ENCODE data around the gene IKZF4.
"Not testable (repeated sequence)": the region's sequence is repeated elsewhere in the genome, so short reads cannot be mapped to it uniquely, and the experiment has no call there.

Gene IKZF4

DNA sequence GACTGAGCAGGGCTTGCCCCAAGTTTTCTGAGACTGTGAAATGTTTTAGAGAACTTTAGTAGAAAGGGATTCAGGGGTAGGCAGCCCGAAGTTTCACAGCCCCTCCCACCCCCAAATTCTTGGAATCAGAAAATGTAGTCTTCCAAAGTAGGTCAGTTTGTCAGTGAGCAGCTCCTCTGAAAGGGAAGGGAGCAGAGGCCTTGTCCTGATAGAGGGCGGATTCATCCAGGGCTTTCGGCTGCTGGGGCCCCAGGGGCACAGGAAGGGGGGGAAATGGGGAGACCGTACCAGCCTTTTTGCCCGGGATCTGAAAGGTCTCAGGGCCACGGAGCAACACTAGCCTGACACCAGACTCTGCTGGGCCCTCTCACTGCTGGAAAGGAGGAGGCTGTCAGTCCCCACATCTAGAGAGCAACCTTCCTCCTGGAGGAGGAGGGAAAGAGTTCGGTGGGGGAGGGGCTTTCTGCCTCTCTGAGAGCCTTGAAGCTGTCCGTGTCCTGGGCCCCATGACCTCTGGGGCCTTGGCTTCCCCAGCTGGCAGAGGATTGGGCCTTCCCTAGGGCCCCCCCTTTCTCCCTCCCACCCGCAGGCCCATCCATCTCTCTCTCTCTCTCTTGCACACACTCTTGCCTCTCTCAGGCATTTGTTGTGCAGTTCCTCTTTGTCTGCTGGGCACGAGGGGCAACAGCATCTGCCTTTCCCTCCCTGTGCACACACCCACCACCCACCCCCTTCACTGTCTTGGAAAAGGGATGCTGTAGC is at the start of gene IKZF4:
Gene IKZF4, plus strand, starts transcription at position 621 of the 762 bp plus-strand sequence. CDS start 451 bp downstream, outside the sequence.
- H3K9ac ChIP-seq (ENCODE audit: low read depth in 1 of 2, low read length in 2 of 2) = peak within 1 kb of the TSS; percentile 4 to 28
- H3K36me3 ChIP-seq (ENCODE audit: control insufficient read depth in 1 of 2, insufficient read depth in 2 of 2, low read length in 2 of 2) = peaks cover 0 to 5% of the 10 kb centered on the region in 2 donors
- H3K4me3 ChIP-seq (ENCODE audit: low read depth in 1 of 2, low read length in 2 of 2) = peak within 1 kb of the TSS; percentile 23 to 46
- no peaks in the 10 kb centered on the region for H3K9me3 ChIP-seq (ENCODE audit: control insufficient read depth in 1 of 2, low read length in 2 of 2)
- no peaks in the 10 kb centered on the region for H3K27me3 ChIP-seq (ENCODE audit: control insufficient read depth in 1 of 2, insufficient read depth in 2 of 2, low read length in 2 of 2)
- no peak within 1 kb of the TSS for H3K27ac ChIP-seq (ENCODE audit: low read depth, low read length)
- H3K4me1 ChIP-seq (ENCODE audit: control insufficient read depth in 1 of 2, insufficient read depth in 2 of 2, low read length in 2 of 2) = peaks cover 6% of the 10 kb centered on the region in 2 donors

DNA sequence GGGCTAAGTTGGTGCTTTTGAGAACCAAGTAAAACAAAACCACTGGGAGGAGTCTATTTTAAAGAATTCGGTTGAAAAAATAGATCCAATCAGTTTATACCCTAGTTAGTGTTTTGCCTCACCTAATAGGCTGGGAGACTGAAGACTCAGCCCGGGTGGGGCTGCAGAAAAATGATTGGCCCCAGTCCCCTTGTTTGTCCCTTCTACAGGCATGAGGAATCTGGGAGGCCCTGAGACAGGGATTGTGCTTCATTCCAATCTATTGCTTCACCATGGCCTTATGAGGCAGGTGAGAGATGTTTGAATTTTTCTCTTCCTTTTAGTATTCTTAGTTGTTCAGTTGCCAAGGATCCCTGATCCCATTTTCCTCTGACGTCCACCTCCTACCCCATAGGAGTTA is 48.8 kb upstream of the IKZF4 start:
- no peak overlapping the region for H3K27ac ChIP-seq (ENCODE audit: low read depth, low read length)
- peaks cover 2% of the 10 kb centered on the region in 2 donors for H3K36me3 ChIP-seq (ENCODE audit: control insufficient read depth in 1 of 2, insufficient read depth in 2 of 2, low read length in 2 of 2)
- no peak overlapping the region for H3K4me3 ChIP-seq (ENCODE audit: low read depth in 1 of 2, low read length in 2 of 2)
- H3K9ac ChIP-seq (ENCODE audit: low read depth in 1 of 2, low read length in 2 of 2) = peak overlapping the region in 1 of 2 donors; percentile 92
- no peaks in the 10 kb centered on the region for H3K9me3 ChIP-seq (ENCODE audit: control insufficient read depth in 1 of 2, low read length in 2 of 2)
- H3K27me3 ChIP-seq (ENCODE audit: control insufficient read depth in 1 of 2, insufficient read depth in 2 of 2, low read length in 2 of 2) = no peaks in the 10 kb centered on the region
- H3K4me1 ChIP-seq (ENCODE audit: control insufficient read depth in 1 of 2, insufficient read depth in 2 of 2, low read length in 2 of 2) = peaks cover 38 to 40% of the 10 kb centered on the region in 2 donors

DNA sequence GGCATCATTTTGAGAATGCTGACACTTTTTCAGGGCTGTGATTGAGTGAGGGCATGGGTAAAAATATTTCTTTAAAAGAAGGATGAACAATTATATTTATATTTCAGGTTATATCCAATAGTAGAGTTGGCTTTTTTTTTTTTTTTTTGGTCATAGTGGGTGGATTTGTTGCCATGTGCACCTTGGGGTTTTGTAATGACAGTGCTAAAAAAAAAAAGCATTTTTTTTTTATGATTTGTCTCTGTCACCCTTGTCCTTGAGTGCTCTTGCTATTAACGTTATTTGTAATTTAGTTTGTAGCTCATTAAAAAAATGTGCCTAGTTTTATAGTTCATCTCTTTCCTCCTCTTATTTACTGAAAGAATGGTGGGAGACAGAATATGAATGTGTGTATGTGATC is 48.4 kb upstream of the IKZF4 start:
- H3K27me3 ChIP-seq (ENCODE audit: control insufficient read depth in 1 of 2, insufficient read depth in 2 of 2, low read length in 2 of 2) = no peaks in the 10 kb centered on the region
- H3K9ac ChIP-seq (ENCODE audit: low read depth in 1 of 2, low read length in 2 of 2) = peak overlapping the region; percentile 92
- H3K9me3 ChIP-seq (ENCODE audit: control insufficient read depth in 1 of 2, low read length in 2 of 2) = no peaks in the 10 kb centered on the region
- H3K4me1 ChIP-seq (ENCODE audit: control insufficient read depth in 1 of 2, insufficient read depth in 2 of 2, low read length in 2 of 2) = peaks cover 33 to 39% of the 10 kb centered on the region in 2 donors
- peaks cover 2 to 4% of the 10 kb centered on the region in 2 donors for H3K36me3 ChIP-seq (ENCODE audit: control insufficient read depth in 1 of 2, insufficient read depth in 2 of 2, low read length in 2 of 2)
- H3K4me3 ChIP-seq (ENCODE audit: low read depth in 1 of 2, low read length in 2 of 2) = peak overlapping the region; percentile 88 to 90
- peak overlapping the region; percentile 84 for H3K27ac ChIP-seq (ENCODE audit: low read depth, low read length)

DNA sequence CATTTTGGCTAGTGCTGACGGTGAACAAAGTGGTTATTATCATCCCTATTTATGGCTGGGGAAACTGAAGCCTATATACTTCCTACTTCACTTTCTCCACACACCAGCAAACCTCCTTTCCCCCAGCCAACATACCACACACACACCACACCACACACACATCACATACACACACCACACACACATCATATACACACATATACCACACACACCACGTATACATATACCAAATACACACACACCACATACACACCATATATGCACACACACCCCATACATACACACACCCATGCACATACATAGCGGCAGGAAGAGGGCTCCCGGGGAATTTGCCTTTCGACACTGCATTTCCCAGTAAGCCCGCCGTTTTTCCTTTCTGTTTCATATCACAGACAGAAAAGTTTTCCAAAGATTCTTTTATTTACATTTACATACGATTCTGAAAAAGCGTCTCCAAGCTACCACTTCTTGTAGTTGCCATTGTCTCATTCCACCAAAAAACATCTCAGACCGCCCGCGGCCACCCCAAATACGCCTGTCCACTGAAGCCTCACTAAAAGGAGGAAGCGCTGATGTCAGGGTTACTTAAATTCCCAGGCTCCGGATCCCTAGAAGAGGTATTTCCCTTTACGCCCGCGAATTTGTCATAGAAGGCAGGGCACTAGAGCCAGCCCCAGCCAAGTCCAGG is 47.8 kb upstream of the IKZF4 start:
- peak overlapping the region; percentile 84 for H3K27ac ChIP-seq (ENCODE audit: low read depth, low read length)
- peaks cover 27 to 34% of the 10 kb centered on the region in 2 donors for H3K4me1 ChIP-seq (ENCODE audit: control insufficient read depth in 1 of 2, insufficient read depth in 2 of 2, low read length in 2 of 2)
- H3K9me3 ChIP-seq (ENCODE audit: control insufficient read depth in 1 of 2, low read length in 2 of 2) = no peaks in the 10 kb centered on the region
- no peaks in the 10 kb centered on the region for H3K27me3 ChIP-seq (ENCODE audit: control insufficient read depth in 1 of 2, insufficient read depth in 2 of 2, low read length in 2 of 2)
- H3K9ac ChIP-seq (ENCODE audit: low read depth in 1 of 2, low read length in 2 of 2) = peak overlapping the region; percentile 92
- H3K36me3 ChIP-seq (ENCODE audit: control insufficient read depth in 1 of 2, insufficient read depth in 2 of 2, low read length in 2 of 2) = peaks cover 2 to 4% of the 10 kb centered on the region in 2 donors
- peak overlapping the region; percentile 88 to 90 for H3K4me3 ChIP-seq (ENCODE audit: low read depth in 1 of 2, low read length in 2 of 2)

DNA sequence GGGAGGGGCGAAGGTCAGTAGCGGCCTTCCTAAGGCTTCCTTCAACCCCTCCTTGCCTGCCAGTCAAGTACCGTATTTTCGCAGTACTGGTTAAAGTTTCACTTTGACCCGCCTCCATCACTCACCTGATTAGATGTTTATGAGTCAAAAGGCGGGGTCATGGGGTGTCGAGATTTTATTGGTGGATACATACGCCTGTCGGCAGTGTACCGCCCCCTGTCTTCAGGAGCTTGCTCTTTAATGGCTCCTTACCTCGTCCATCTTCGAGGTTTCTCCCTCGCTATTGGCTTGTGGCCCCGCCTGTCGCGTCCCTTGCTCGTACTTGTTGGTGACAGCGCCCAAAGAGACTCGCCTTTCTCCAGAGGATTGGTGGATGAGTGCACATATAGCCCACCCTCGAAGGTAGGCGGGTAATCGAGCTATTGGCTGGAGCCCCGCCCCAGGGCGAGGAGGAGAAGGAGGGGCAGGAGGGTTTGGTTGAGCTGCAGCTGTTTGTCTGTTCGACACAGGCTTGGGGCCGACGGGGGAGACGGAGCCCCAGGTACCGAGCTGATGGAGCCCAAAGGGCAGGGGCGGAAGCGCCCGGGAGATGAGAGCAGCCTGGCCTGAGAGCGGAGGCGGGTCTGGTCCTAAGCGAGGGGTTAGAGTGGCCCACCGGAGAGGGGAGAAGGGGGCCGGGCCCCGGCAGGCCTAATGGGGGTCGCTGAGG is 47.1 kb upstream of the IKZF4 start, which contains the start of gene RAB5B:
Gene RAB5B, plus strand, starts transcription at position 480 of the 709 bp plus-strand sequence. CDS start 12,883 bp downstream, outside the sequence.
- Histone ChIP-seq H3K4me3 (ENCODE audit: low read depth in 1 of 2, low read length in 2 of 2) (peak within 1 kb of the TSS; percentile 88 to 91), H3K36me3 (ENCODE audit: control insufficient read depth in 1 of 2, insufficient read depth in 2 of 2, low read length in 2 of 2) (peaks cover 2 to 4% of the 10 kb centered on the region in 2 donors), H3K4me1 (ENCODE audit: control insufficient read depth in 1 of 2, insufficient read depth in 2 of 2, low read length in 2 of 2) (peaks cover 26 to 30% of the 10 kb centered on the region in 2 donors), H3K9me3 (ENCODE audit: control insufficient read depth in 1 of 2, low read length in 2 of 2) (no peaks in the 10 kb centered on the region), H3K9ac (ENCODE audit: low read depth in 1 of 2, low read length in 2 of 2) (peak within 1 kb of the TSS; percentile 92 to 99), H3K27ac (ENCODE audit: low read depth, low read length) (peak within 1 kb of the TSS; percentile 92), H3K27me3 (ENCODE audit: control insufficient read depth in 1 of 2, insufficient read depth in 2 of 2, low read length in 2 of 2) (no peaks in the 10 kb centered on the region)

DNA sequence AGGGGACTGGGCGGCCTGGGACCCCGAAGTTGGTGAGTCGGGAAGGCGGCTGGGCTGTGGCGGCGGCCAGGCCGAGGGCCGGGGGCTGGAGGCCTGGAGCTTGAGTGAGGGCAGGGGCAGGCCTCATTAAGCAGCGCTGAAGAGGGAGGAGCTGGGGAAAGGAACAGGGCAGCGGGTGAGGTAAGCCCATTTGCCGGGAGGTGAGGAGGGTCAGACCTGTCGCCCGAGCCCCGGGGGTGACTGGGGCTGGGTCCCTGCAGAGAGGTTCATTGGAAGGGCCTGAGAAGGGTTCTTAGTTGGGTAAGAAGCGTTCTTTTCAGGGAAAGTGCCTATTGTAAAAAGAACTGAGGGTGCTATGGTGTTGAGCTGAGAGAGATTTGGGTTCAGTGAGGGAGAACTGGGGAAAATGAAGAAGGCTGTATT is 46.5 kb upstream of the IKZF4 start:
- no peaks in the 10 kb centered on the region for H3K27me3 ChIP-seq (ENCODE audit: control insufficient read depth in 1 of 2, insufficient read depth in 2 of 2, low read length in 2 of 2)
- H3K4me3 ChIP-seq (ENCODE audit: low read depth in 1 of 2, low read length in 2 of 2) = peak overlapping the region; percentile 85 to 91
- peak overlapping the region; percentile 89 to 99 for H3K9ac ChIP-seq (ENCODE audit: low read depth in 1 of 2, low read length in 2 of 2)
- peak overlapping the region; percentile 92 for H3K27ac ChIP-seq (ENCODE audit: low read depth, low read length)
- no peaks in the 10 kb centered on the region for H3K9me3 ChIP-seq (ENCODE audit: control insufficient read depth in 1 of 2, low read length in 2 of 2)
- H3K36me3 ChIP-seq (ENCODE audit: control insufficient read depth in 1 of 2, insufficient read depth in 2 of 2, low read length in 2 of 2) = peaks cover 2 to 6% of the 10 kb centered on the region in 2 donors
- peaks cover 26 to 30% of the 10 kb centered on the region in 2 donors for H3K4me1 ChIP-seq (ENCODE audit: control insufficient read depth in 1 of 2, insufficient read depth in 2 of 2, low read length in 2 of 2)

DNA sequence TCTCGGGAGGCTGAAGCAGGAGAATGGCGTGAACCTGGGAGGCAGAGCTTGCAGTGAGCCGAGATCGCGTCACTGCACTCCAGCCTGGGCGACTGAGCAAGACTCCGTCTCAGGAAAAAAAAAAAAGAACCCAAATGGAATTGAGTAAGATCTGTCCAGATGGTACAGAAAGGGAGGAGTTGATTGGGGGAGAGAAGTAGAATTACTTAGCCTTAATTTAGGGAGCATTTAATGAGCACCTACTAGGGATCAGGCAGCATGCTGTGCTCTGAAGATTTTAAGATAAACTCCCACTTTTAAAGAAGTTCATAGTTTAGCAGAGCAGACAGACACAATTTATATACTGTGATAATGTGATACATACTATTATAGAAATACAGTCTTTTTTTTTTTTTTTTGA is 42.5 kb upstream of the IKZF4 start:
- H3K36me3 ChIP-seq (ENCODE audit: control insufficient read depth in 1 of 2, insufficient read depth in 2 of 2, low read length in 2 of 2) = peaks cover 10 to 23% of the 10 kb centered on the region in 2 donors
- H3K4me1 ChIP-seq (ENCODE audit: control insufficient read depth in 1 of 2, insufficient read depth in 2 of 2, low read length in 2 of 2) = peaks cover 16 to 20% of the 10 kb centered on the region in 2 donors
- no peaks in the 10 kb centered on the region for H3K27me3 ChIP-seq (ENCODE audit: control insufficient read depth in 1 of 2, insufficient read depth in 2 of 2, low read length in 2 of 2)
- H3K9me3 ChIP-seq (ENCODE audit: control insufficient read depth in 1 of 2, low read length in 2 of 2) = no peaks in the 10 kb centered on the region
- no peak overlapping the region for H3K4me3 ChIP-seq (ENCODE audit: low read depth in 1 of 2, low read length in 2 of 2)
- no peak overlapping the region for H3K27ac ChIP-seq (ENCODE audit: low read depth, low read length)
- no peak overlapping the region for H3K9ac ChIP-seq (ENCODE audit: low read depth in 1 of 2, low read length in 2 of 2)

DNA sequence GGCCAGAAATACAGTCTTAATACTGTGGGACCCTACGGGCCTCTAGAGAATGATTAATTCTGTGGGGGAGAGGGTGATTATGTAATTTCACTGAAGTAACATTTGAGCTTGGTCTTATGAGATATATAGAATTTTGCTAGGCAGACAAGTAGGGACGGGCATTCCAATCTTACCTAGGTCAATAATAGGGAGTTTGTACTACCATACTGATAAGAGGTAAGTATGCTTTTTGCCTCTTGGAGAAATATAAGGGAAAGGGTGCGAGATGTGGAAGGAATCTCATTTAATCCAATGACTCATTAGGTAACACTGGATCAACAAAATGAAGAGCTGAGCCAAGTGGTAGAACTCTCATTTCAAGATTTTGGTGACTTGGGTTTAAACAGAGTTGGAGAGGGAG is 41.8 kb upstream of the IKZF4 start:
- H3K4me1 ChIP-seq (ENCODE audit: control insufficient read depth in 1 of 2, insufficient read depth in 2 of 2, low read length in 2 of 2) = peaks cover 16 to 20% of the 10 kb centered on the region in 2 donors
- H3K4me3 ChIP-seq (ENCODE audit: low read depth in 1 of 2, low read length in 2 of 2) = no peak overlapping the region
- peaks cover 10 to 23% of the 10 kb centered on the region in 2 donors for H3K36me3 ChIP-seq (ENCODE audit: control insufficient read depth in 1 of 2, insufficient read depth in 2 of 2, low read length in 2 of 2)
- no peaks in the 10 kb centered on the region for H3K9me3 ChIP-seq (ENCODE audit: control insufficient read depth in 1 of 2, low read length in 2 of 2)
- H3K27ac ChIP-seq (ENCODE audit: low read depth, low read length) = no peak overlapping the region
- no peak overlapping the region for H3K9ac ChIP-seq (ENCODE audit: low read depth in 1 of 2, low read length in 2 of 2)
- no peaks in the 10 kb centered on the region for H3K27me3 ChIP-seq (ENCODE audit: control insufficient read depth in 1 of 2, insufficient read depth in 2 of 2, low read length in 2 of 2)

DNA sequence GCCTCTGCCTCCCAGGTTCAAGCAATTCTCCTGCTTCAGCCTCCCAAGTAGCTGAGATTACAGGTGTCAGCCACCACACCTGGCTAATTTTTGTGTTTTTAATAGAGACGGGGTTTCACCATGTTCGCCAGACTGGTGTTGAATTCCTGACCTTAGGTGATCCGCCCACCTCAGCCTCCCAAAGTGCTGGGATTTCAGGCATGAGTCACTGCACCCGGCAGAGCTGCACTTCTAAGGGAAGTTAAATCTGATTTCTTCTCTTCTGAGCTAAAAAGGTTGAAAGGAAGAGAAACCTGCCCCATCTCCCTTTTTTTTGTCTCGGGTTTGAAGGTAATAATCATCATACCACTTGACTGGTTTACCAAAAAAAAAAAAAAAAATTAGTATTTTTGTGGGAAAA is 39.0 kb upstream of the IKZF4 start:
- not testable (repeated sequence) for H3K4me3 ChIP-seq (ENCODE audit: low read depth in 1 of 2, low read length in 2 of 2); H3K27ac ChIP-seq (ENCODE audit: low read depth, low read length); H3K9me3 ChIP-seq (ENCODE audit: control insufficient read depth in 1 of 2, low read length in 2 of 2); H3K4me1 ChIP-seq (ENCODE audit: control insufficient read depth in 1 of 2, insufficient read depth in 2 of 2, low read length in 2 of 2); H3K9ac ChIP-seq (ENCODE audit: low read depth in 1 of 2, low read length in 2 of 2); H3K27me3 ChIP-seq (ENCODE audit: control insufficient read depth in 1 of 2, insufficient read depth in 2 of 2, low read length in 2 of 2)
- H3K36me3 ChIP-seq (ENCODE audit: control insufficient read depth in 1 of 2, insufficient read depth in 2 of 2, low read length in 2 of 2) = peaks cover 10 to 37% of the 10 kb centered on the region in 2 donors

All from duodenal mucosa (tissue), 2 donors.